WTC11 (cell line): Measurements from ENCODE around the gene CHTOP. TPM values are rescaled to one million over a fixed set of nuclear protein-coding genes. Genes with fewer than 3 reads are reported as not detected.
"Not testable (repeated sequence)": the region's sequence is repeated elsewhere in the genome, so short reads cannot be mapped to it uniquely, and the experiment has no call there.

Source experiments
- ATAC-seq: fragments of 200-7000 bp; cut with Tn5 transposase; 2 replicates; pipeline ENCODE4 v1.10.0; 2021; ENCODE audit warnings: mild to moderate bottlenecking, moderate library complexity
- CTCF ChIA-PET: fragments of 300-600 bp; sonication (Branson Sonifier 250); formaldehyde crosslinking; loops from one replicate; lab custom pipeline; 2021; ENCODE audit warnings: antibody characterized with exemption; lab: Charles Lee
- POLR2A ChIA-PET: fragments of 350-600 bp; sonication (Branson Sonifier 250); formaldehyde crosslinking; loops from one replicate; lab custom pipeline; 2021; ENCODE audit warnings: antibody characterized with exemption; lab: Charles Lee
- DNase-seq: peaks from one replicate; pipeline ENCODE4 v3.0.0; 2021; ENCODE audit warnings: low spot score
- H3K27ac Mint-ChIP-seq: 2 replicates; pipeline ENCODE4 v1.8.0; 2021; ENCODE audit warnings: mixed read lengths
- H3K27me3 Mint-ChIP-seq: 2 replicates; pipeline ENCODE4 v1.8.0; 2021; ENCODE audit warnings: low read depth, mild to moderate bottlenecking, moderate library complexity, mixed read lengths
- H3K36me3 Mint-ChIP-seq: 2 replicates; pipeline ENCODE4 v1.8.0; 2021; ENCODE audit warnings: mixed read lengths
- H3K4me1 Mint-ChIP-seq: 2 replicates; pipeline ENCODE4 v1.8.0; 2022; ENCODE audit warnings: mixed read lengths
- H3K4me3 Mint-ChIP-seq: 2 replicates; pipeline ENCODE4 v1.8.0; 2021; ENCODE audit warnings: mild to moderate bottlenecking, moderate library complexity, mixed read lengths
- H3K9me3 Mint-ChIP-seq: 2 replicates; pipeline ENCODE4 v1.8.0; 2021; ENCODE audit warnings: mixed read lengths
- ATF3 ChIP-seq: sonication (generic); formaldehyde crosslinking; conservative IDR thresholded peaks from 2 replicates; pipeline ENCODE4 v1.8.1; 2022; ENCODE audit warnings: mild to moderate bottlenecking, missing genetic modification reagents
- E2F1 ChIP-seq: sonication (generic); formaldehyde crosslinking; IDR thresholded peaks from 2 replicates; pipeline ENCODE4 v1.8.0; 2022; ENCODE audit warnings: mild to moderate bottlenecking, missing genetic modification reagents
- ELF4 ChIP-seq: sonication (generic); formaldehyde crosslinking; IDR thresholded peaks from 2 replicates; pipeline ENCODE4 v1.8.1; 2022; ENCODE audit warnings: low read depth, mild to moderate bottlenecking, moderate library complexity, missing genetic modification reagents
- FOXJ3 ChIP-seq: sonication (generic); formaldehyde crosslinking; IDR thresholded peaks from 2 replicates; pipeline ENCODE4 v1.9.0; 2021; ENCODE audit warnings: missing genetic modification reagents, mild to moderate bottlenecking, borderline replicate concordance
- FOXK1 ChIP-seq: sonication (generic); formaldehyde crosslinking; IDR thresholded peaks from 2 replicates; pipeline ENCODE4 v1.8.0; 2022; ENCODE audit warnings: mild to moderate bottlenecking, moderate library complexity, missing genetic modification reagents
- GRHL2 ChIP-seq: fragments of 250-450 bp; sonication (Bioruptor Pico); IDR thresholded peaks from 2 replicates; pipeline ENCODE4 v1.8.0; 2022; ENCODE audit warnings: mild to moderate bottlenecking, moderate library complexity; ENCODE audit not compliant: insufficient replicate concordance, severe bottlenecking
- IRF1 ChIP-seq: sonication (generic); formaldehyde crosslinking; IDR thresholded peaks from 2 replicates; pipeline ENCODE4 v1.8.0; 2023; ENCODE audit warnings: missing genetic modification reagents
- JUN ChIP-seq: sonication (generic); formaldehyde crosslinking; IDR thresholded peaks from 2 replicates; pipeline ENCODE4 v1.8.0; 2023; ENCODE audit warnings: mild to moderate bottlenecking, missing genetic modification reagents
- MXD4 ChIP-seq: fragments of 250-450 bp; sonication (Bioruptor Pico); IDR thresholded peaks from 2 replicates; pipeline ENCODE4 v1.8.0; 2021; ENCODE audit warnings: mild to moderate bottlenecking, moderate library complexity, borderline replicate concordance
- OVOL2 ChIP-seq: fragments of 250-450 bp; sonication (Bioruptor Pico); IDR thresholded peaks from 2 replicates; pipeline ENCODE4 v1.9.0; 2021; ENCODE audit warnings: mild to moderate bottlenecking, borderline replicate concordance
- RELA ChIP-seq: sonication (generic); formaldehyde crosslinking; IDR thresholded peaks from 2 replicates; pipeline ENCODE4 v1.8.1; 2022; ENCODE audit warnings: missing genetic modification reagents, mild to moderate bottlenecking, borderline replicate concordance
- RORB ChIP-seq: fragments of 250-450 bp; sonication (Bioruptor Pico); IDR thresholded peaks from 2 replicates; pipeline ENCODE4 v1.9.0; 2021; ENCODE audit warnings: mild to moderate bottlenecking
- STAT6 ChIP-seq: sonication (generic); formaldehyde crosslinking; conservative IDR thresholded peaks from 2 replicates; pipeline ENCODE4 v1.8.1; 2023; ENCODE audit warnings: mild to moderate bottlenecking, low read depth, missing genetic modification reagents, moderate library complexity
- TP53 ChIP-seq: sonication (generic); formaldehyde crosslinking; IDR thresholded peaks from 2 replicates; pipeline ENCODE4 v1.8.1; 2023; ENCODE audit warnings: mild to moderate bottlenecking, missing genetic modification reagents
- ZNF219 ChIP-seq: sonication (generic); formaldehyde crosslinking; IDR thresholded peaks from 2 replicates; pipeline ENCODE4 v1.8.0; 2023; ENCODE audit warnings: missing genetic modification reagents, mild to moderate bottlenecking, borderline replicate concordance
- total RNA-seq: library from RNA; stranded (reverse); gene quantifications from 3 replicates; pipeline ENCODE4 v1.2.3, GENCODE V29; 2021
- TF ChIP-seq, protein P1 (sequence below): sonication (generic); formaldehyde crosslinking; IDR thresholded peaks from 2 replicates; pipeline ENCODE4 v1.8.1; 2023; ENCODE audit warnings: mild to moderate bottlenecking, missing genetic modification reagents
- TF ChIP-seq, protein P2 (sequence below): fragments of 200-600 bp; IDR thresholded peaks from 2 replicates; pipeline ENCODE4 v1.8.0; 2022; ENCODE audit warnings: antibody characterized with exemption
- TF ChIP-seq, protein P3 (sequence below): sonication (generic); formaldehyde crosslinking; IDR thresholded peaks from 2 replicates; pipeline ENCODE4 v1.8.0; 2022; ENCODE audit warnings: mild to moderate bottlenecking, missing genetic modification reagents

Gene CHTOP
- total RNA-seq, 1 experiment from 2014 or later: 101 TPM

- no peak for TF ChIP-seq MXD4 (CRISPR knock-in tag)
- no peak for TF ChIP-seq E2F1 (CRISPR knock-in tag)
- no peak for TF ChIP-seq ELF4
- TF ChIP-seq JUN (CRISPR knock-in tag): no peak
- TF ChIP-seq TP53: no peak
Measured at GRCh38 chr1:153638261-153638660, 4.4 kb downstream of the CHTOP start (continued).

DNA sequence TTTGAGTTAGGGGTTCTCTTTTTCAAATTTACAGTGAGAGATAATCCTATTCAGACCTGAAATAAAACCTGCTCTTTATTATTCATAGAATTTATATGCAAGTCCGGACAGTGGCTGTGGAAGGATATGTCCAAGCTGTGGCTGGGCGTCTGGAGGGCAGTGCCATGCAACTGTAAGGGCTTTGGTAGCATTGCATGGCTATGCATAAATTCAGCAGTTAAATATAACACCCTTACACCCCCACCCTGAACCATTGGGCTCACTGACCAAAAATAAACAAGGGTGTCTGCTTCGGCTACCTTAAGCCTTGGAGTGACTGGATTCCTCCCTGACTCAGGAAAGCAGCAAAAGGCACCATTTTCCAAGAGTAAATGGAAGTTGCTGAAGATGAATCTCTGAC is 5.4 kb downstream of the CHTOP start:
- POLR2A ChIA-PET: interaction anchor here (0.5 to 1.6 kb wide), 2 partner anchors 13 to 71 kb away, joined by 3 to 6 read pairs; no protein-coding TSS in a partner anchor
- Mint-ChIP-seq H3K36me3 (peaks cover 81% of the 10 kb centered on the region), H3K27ac (no peak overlapping the region), H3K4me3 (no peak overlapping the region), H3K27me3 (no peaks in the 10 kb centered on the region), H3K9me3 (no peaks in the 10 kb centered on the region), H3K4me1 (peaks cover 9% of the 10 kb centered on the region; the same call in 1 of the 2 replicates)
- no peak for ATAC-seq
- TF ChIP-seq FOXJ3 (CRISPR knock-in tag): no peak
- TF ChIP-seq, protein P1, sequence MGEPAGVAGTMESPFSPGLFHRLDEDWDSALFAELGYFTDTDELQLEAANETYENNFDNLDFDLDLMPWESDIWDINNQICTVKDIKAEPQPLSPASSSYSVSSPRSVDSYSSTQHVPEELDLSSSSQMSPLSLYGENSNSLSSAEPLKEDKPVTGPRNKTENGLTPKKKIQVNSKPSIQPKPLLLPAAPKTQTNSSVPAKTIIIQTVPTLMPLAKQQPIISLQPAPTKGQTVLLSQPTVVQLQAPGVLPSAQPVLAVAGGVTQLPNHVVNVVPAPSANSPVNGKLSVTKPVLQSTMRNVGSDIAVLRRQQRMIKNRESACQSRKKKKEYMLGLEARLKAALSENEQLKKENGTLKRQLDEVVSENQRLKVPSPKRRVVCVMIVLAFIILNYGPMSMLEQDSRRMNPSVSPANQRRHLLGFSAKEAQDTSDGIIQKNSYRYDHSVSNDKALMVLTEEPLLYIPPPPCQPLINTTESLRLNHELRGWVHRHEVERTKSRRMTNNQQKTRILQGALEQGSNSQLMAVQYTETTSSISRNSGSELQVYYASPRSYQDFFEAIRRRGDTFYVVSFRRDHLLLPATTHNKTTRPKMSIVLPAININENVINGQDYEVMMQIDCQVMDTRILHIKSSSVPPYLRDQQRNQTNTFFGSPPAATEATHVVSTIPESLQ: no peak
- TF ChIP-seq RELA (CRISPR knock-in tag): no peak
- TF ChIP-seq, protein P2, sequence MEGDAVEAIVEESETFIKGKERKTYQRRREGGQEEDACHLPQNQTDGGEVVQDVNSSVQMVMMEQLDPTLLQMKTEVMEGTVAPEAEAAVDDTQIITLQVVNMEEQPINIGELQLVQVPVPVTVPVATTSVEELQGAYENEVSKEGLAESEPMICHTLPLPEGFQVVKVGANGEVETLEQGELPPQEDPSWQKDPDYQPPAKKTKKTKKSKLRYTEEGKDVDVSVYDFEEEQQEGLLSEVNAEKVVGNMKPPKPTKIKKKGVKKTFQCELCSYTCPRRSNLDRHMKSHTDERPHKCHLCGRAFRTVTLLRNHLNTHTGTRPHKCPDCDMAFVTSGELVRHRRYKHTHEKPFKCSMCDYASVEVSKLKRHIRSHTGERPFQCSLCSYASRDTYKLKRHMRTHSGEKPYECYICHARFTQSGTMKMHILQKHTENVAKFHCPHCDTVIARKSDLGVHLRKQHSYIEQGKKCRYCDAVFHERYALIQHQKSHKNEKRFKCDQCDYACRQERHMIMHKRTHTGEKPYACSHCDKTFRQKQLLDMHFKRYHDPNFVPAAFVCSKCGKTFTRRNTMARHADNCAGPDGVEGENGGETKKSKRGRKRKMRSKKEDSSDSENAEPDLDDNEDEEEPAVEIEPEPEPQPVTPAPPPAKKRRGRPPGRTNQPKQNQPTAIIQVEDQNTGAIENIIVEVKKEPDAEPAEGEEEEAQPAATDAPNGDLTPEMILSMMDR: no peak
- TF ChIP-seq OVOL2: no peak
- no peak for TF ChIP-seq JUN (CRISPR knock-in tag)
- no peak for DNase-seq
- CTCF ChIA-PET: interaction anchor here (1.1 kb wide), 1 partner anchor 106 kb away, joined by 3 read pairs; no protein-coding TSS in a partner anchor

- H3K9me3 Mint-ChIP-seq, H3K4me1 Mint-ChIP-seq, DNase-seq, H3K27me3 Mint-ChIP-seq, ATAC-seq, H3K4me3 Mint-ChIP-seq, H3K27ac Mint-ChIP-seq: not testable (repeated sequence)
- CTCF ChIA-PET: interaction anchor here (0.8 to 1.1 kb wide), 2 partner anchors 13 to 107 kb away, joined by 3 to 4 read pairs; partner anchors contain the start of gene S100A13
- H3K36me3 Mint-ChIP-seq: peaks cover 87% of the 10 kb centered on the region
- POLR2A ChIA-PET: interaction anchor here (1.6 kb wide), 1 partner anchor 13 kb away, joined by 6 read pairs; no protein-coding TSS in a partner anchor
Measured at GRCh38 chr1:153640213-153640612, 6.3 kb downstream of the CHTOP start.

DNA sequence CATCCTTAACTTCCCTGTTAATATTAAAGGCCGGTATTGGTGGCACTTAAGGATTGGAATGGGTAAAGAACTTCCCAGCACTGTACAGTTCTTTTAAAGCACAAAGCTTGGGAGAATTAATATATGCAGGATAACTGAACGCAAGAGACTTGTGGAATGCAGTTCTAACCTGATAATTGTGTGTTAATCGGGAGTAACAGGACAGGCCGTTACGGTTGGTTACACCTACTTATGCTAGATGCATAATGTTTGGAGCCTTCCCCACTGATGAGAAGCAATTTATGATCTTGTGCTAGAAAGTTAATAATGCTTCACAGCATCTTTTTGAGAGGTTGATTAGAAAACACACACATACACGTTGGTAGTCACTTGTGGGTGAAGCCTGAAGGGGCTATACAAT is 7.0 kb downstream of the CHTOP start:
- CTCF ChIA-PET: interaction anchor here (0.8 kb wide), 1 partner anchor 13 kb away, joined by 4 read pairs; the partner anchor contains the start of gene S100A13
- no peak for TF ChIP-seq RORB (CRISPR knock-in tag)
- TF ChIP-seq STAT6 (CRISPR knock-in tag): no peak
- TF ChIP-seq, protein P3, sequence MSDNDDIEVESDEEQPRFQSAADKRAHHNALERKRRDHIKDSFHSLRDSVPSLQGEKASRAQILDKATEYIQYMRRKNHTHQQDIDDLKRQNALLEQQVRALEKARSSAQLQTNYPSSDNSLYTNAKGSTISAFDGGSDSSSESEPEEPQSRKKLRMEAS (CRISPR knock-in tag): no peak
- TF ChIP-seq FOXK1 (CRISPR knock-in tag): no peak
- TF ChIP-seq ZNF219 (CRISPR knock-in tag): no peak
- TF ChIP-seq ATF3 (CRISPR knock-in tag): no peak
- TF ChIP-seq IRF1 (CRISPR knock-in tag): no peak
- no peak for TF ChIP-seq GRHL2 (CRISPR knock-in tag)

More for the DNA sequence above, 7.0 kb downstream of the CHTOP start:
- H3K27ac Mint-ChIP-seq: no peak overlapping the region
- no peaks in the 10 kb centered on the region for H3K27me3 Mint-ChIP-seq
- peaks cover 90% of the 10 kb centered on the region for H3K36me3 Mint-ChIP-seq
- ATAC-seq (no peak), DNase-seq (no peak)
- 0 out of 2 replicates have a peak, but pooled peaks cover 4% of the 10 kb centered on the region for H3K4me1 Mint-ChIP-seq
- H3K4me3 Mint-ChIP-seq: no peak overlapping the region
- POLR2A ChIA-PET: no interaction called here
- no peaks in the 10 kb centered on the region for H3K9me3 Mint-ChIP-seq
